HCT116 (cell line): ENCODE measurements around the gene CASP8AP2. TPM values are rescaled to one million over a fixed set of nuclear protein-coding genes. Genes with fewer than 3 reads are reported as not detected.

ENCODE experiments used
- ATAC-seq: fragments of 200-7000 bp; cut with Tn5 transposase; 2 replicates; pipeline ENCODE4 v1.9.1; 2020; ENCODE audit warnings: mild to moderate bottlenecking, moderate library complexity
- BruUV-seq: library from RNA; stranded (reverse); fragments of 400-500 nt; replicated peaks from 2 replicates; lab custom pipeline; 2021; lab: Mats Ljungman, UMichigan
- CTCF ChIA-PET: fragments of 300-600 bp; sonication (Branson Sonifier 250); formaldehyde crosslinking; loops from one replicate; lab custom pipeline; 2021; ENCODE audit warnings: antibody characterized with exemption; lab: Charles Lee
- POLR2A ChIA-PET: fragments of 300-600, 350-600 bp; sonication (Branson Sonifier 250); formaldehyde crosslinking; loops from one replicate; lab custom pipeline; 2021; ENCODE audit warnings: antibody characterized with exemption; lab: Charles Lee
- RAD21 ChIA-PET, 2 experiments: fragments of 300-600 bp; sonication (Branson Sonifier 250); formaldehyde crosslinking; loops; one replicate each; lab custom pipeline; 2023; ENCODE audit warnings: low total read pairs in 2 of 2; ENCODE audit not compliant: uncharacterized antibody in 2 of 2, unreplicated experiment in 2 of 2, low non-redundant PET in 1 of 2; lab: Charles Lee
- DNase-seq: peaks from one replicate; pipeline ENCODE4 v3.0.0-alpha.2; 2010; ENCODE audit warnings: low read depth, low spot score
- H2AFZ ChIP-seq: fragments of 200-600 bp; shearing (Covaris generic), sonication (generic); 2 replicates; pipeline ENCODE4 v1.6.1; 2017; ENCODE audit warnings: low read depth, mixed run types, mixed read lengths, antibody characterized with exemption, low read length; ENCODE audit not compliant: poor library complexity, severe bottlenecking
- H3K27ac ChIP-seq: 2 replicates; pipeline ENCODE4 v1.5.1; 2012; ENCODE audit warnings: low read depth, low read length
- H3K27me3 ChIP-seq: fragments of 200-600 bp; sonication (generic); 2 replicates; pipeline ENCODE4 v1.6.1; 2016; ENCODE audit warnings: mixed run types, low read length, mixed read lengths; ENCODE audit not compliant: insufficient read depth
- H3K36me3 ChIP-seq, 2 experiments: fragments of 200-500 bp in 1 of 2; fragments of 200-600 bp in 1 of 2; sonication (Bioruptor generic) in 1 of 2; sonication (generic) in 1 of 2; 2 replicates each; pipeline versions ENCODE4 v1.5.1 to v1.6.1; 2014 to 2016; ENCODE audit warnings: low read length in 2 of 2, inconsistent platforms in 1 of 2, mixed read lengths in 1 of 2, mixed run types in 1 of 2; ENCODE audit not compliant: insufficient read depth in 2 of 2, control insufficient read depth in 1 of 2
- H3K4me1 ChIP-seq, 2 experiments: fragments of 200-600 bp in 1 of 2; sonication (generic) in 1 of 2; 2 replicates each; pipeline versions ENCODE4 v1.5.1 to v1.6.1; 2012 to 2017; ENCODE audit warnings: low read length in 2 of 2, inconsistent platforms in 1 of 2, mild to moderate bottlenecking in 1 of 2, mixed read lengths in 1 of 2, mixed run types in 1 of 2, moderate library complexity in 1 of 2; ENCODE audit not compliant: insufficient read depth in 2 of 2, control insufficient read depth in 1 of 2
- H3K4me2 ChIP-seq: fragments of 200-600 bp; sonication (generic); 2 replicates; pipeline ENCODE4 v1.6.1; 2017; ENCODE audit warnings: mixed run types, low read length, mixed read lengths
- H3K4me3 ChIP-seq, 2 experiments: fragments of 200-600 bp in 1 of 2; sonication (generic) in 1 of 2; replicated peaks in 1 of 2; 2 replicates each; pipeline ENCODE4 v1.5.1; 2011 to 2016; ENCODE audit warnings: low read length in 2 of 2, control low read depth in 1 of 2, low read depth in 1 of 2, mild to moderate bottlenecking in 1 of 2, mixed read lengths in 1 of 2, mixed run types in 1 of 2
- H3K79me2 ChIP-seq: fragments of 200-600 bp; sonication (generic); 2 replicates; pipeline ENCODE4 v1.6.1; 2017; ENCODE audit warnings: mild to moderate bottlenecking, mixed run types, low read length, moderate library complexity, mixed read lengths; ENCODE audit not compliant: insufficient read depth
- H3K9ac ChIP-seq: fragments of 200-600 bp; sonication (generic); 2 replicates; pipeline ENCODE4 v1.6.1; 2016; ENCODE audit warnings: low read length, mixed read lengths
- H3K9me2 ChIP-seq: fragments of 200-600 bp; sonication (generic), shearing (Covaris generic); 2 replicates; pipeline ENCODE4 v1.6.1; 2017; ENCODE audit warnings: mixed run types, mild to moderate bottlenecking, moderate library complexity; ENCODE audit not compliant: insufficient read depth
- H3K9me3 ChIP-seq, 2 experiments: fragments of 200-500 bp in 1 of 2; fragments of 200-600 bp in 1 of 2; sonication (Bioruptor generic) in 1 of 2; sonication (generic) in 1 of 2; 2 replicates each; pipeline ENCODE4 v1.6.1; 2014 to 2017; ENCODE audit warnings: low read length in 2 of 2, mixed read lengths in 2 of 2, inconsistent platforms in 1 of 2, low read depth in 1 of 2, mild to moderate bottlenecking in 1 of 2, mixed run types in 1 of 2, moderate library complexity in 1 of 2; ENCODE audit not compliant: control insufficient read depth in 1 of 2, insufficient read depth in 1 of 2
- H4K20me1 ChIP-seq: fragments of 200-600 bp; sonication (generic), shearing (Covaris generic); 2 replicates; pipeline ENCODE4 v1.6.1; 2017; ENCODE audit warnings: mixed run types, mild to moderate bottlenecking, moderate library complexity; ENCODE audit not compliant: insufficient read depth
- CBX3 ChIP-seq: IDR thresholded peaks from 2 replicates; pipeline ENCODE4 v1.6.1; 2012; ENCODE audit warnings: low read depth
- EGR1 ChIP-seq: IDR thresholded peaks from 2 replicates; pipeline ENCODE4 v1.6.1; 2012; ENCODE audit warnings: low read depth
- EZH2phosphoT487 ChIP-seq: fragments of 200-600 bp; IDR thresholded peaks from 2 replicates; pipeline ENCODE4 v1.6.1; 2018; ENCODE audit warnings: antibody characterized with exemption, borderline replicate concordance
- MAX ChIP-seq: IDR thresholded peaks from 2 replicates; pipeline ENCODE4 v1.6.1; 2012
- POLR2A ChIP-seq: IDR thresholded peaks from 2 replicates; pipeline ENCODE4 v1.7.0; 2011; ENCODE audit warnings: borderline replicate concordance; ENCODE audit not compliant: insufficient read depth, insufficient read length; ENCODE audit errors: extremely low read depth
- REST ChIP-seq: IDR thresholded peaks from 2 replicates; pipeline ENCODE4 v1.6.1; 2012; ENCODE audit warnings: low read depth
- SIN3A ChIP-seq: IDR thresholded peaks from 2 replicates; pipeline ENCODE4 v1.6.1; 2012; ENCODE audit warnings: low read depth
- SRF ChIP-seq: IDR thresholded peaks from 2 replicates; pipeline ENCODE4 v1.6.1; 2012; ENCODE audit warnings: low read depth
- TCF7L2 ChIP-seq: IDR thresholded peaks from 2 replicates; pipeline ENCODE4 v1.7.0; 2011; ENCODE audit warnings: borderline replicate concordance, inconsistent platforms; ENCODE audit not compliant: insufficient read depth, insufficient read length; ENCODE audit errors: extremely low read depth
- YY1 ChIP-seq: IDR thresholded peaks from 2 replicates; pipeline ENCODE4 v1.6.1; 2011; ENCODE audit warnings: low read length, low read depth, moderate library complexity, mild to moderate bottlenecking; ENCODE audit not compliant: insufficient replicate concordance; ENCODE audit errors: extremely low read depth
- ZBTB33 ChIP-seq: IDR thresholded peaks from 2 replicates; pipeline ENCODE4 v1.6.1; 2011; ENCODE audit warnings: mild to moderate bottlenecking, low read length, moderate library complexity; ENCODE audit not compliant: insufficient replicate concordance; ENCODE audit errors: extremely low read depth
- ZFX ChIP-seq: fragments of 450-650 bp; IDR thresholded peaks from 2 replicates; pipeline ENCODE4 v1.6.1; 2017
- ZNF274 ChIP-seq: fragments of 200-500 bp; sonication (Bioruptor generic); IDR thresholded peaks from 2 replicates; pipeline ENCODE4 v1.6.1; 2014; ENCODE audit warnings: mild to moderate bottlenecking, low read depth, low read length, inconsistent platforms
- intact Hi-C: fragments of 100-400 bp; cut with micrococcal nuclease; formaldehyde crosslinking; loops from 2 replicates; pipeline ENCODE4 v1.10.0; 2022
- total RNA-seq: library from RNA; stranded (reverse); gene quantifications from one replicate; pipeline ENCODE4 v1.2.1, GENCODE V29; 2021; ENCODE audit not compliant: unreplicated experiment
- TF ChIP-seq, protein P1 (sequence below): IDR thresholded peaks from 2 replicates; pipeline ENCODE4 v1.6.1; 2012

CASP8AP2 gene
- total RNA-seq, 1 experiment from 2014 or later: 18.6 TPM

- TF ChIP-seq REST (no peak), CBX3 (no peak)
- TF ChIP-seq, all 23 proteins: peak for 0
Measured at GRCh38 chr6:89887452-89888137, 57.9 kb downstream of the CASP8AP2 start (continued).

GRCh38 chr6:89888138-89888514 lies 58.4 kb downstream of the CASP8AP2 start:
- Histone ChIP-seq H3K9me3 (no peaks in the 10 kb centered on the region), H3K27ac (no peak overlapping the region), H3K4me2 (no peak overlapping the region), H2AFZ (no peak overlapping the region), H3K4me3 (no peak overlapping the region), H3K9me2 (no peaks in the 10 kb centered on the region), H3K36me3 (no peaks in the 10 kb centered on the region), H3K4me1 (no peaks in the 10 kb centered on the region), H3K79me2 (no peaks in the 10 kb centered on the region), H4K20me1 (no peaks in the 10 kb centered on the region), H3K27me3 (no peaks in the 10 kb centered on the region), H3K9ac (no peak overlapping the region)
- no TSS peak for BruUV-seq
- RAD21 ChIA-PET: no interaction called here
- no peak for DNase-seq
- TF ChIP-seq SIN3A (no peak), MAX (no peak), ZFX (no peak), YY1 (no peak), EGR1 (no peak), REST (no peak), TCF7L2 (no peak), ZBTB33 (no peak), POLR2A (no peak), SRF (no peak), ZNF274 (no peak), EZH2phosphoT487 (no peak)
- TF ChIP-seq, protein P1, sequence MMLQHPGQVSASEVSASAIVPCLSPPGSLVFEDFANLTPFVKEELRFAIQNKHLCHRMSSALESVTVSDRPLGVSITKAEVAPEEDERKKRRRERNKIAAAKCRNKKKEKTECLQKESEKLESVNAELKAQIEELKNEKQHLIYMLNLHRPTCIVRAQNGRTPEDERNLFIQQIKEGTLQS: no peak
- POLR2A ChIA-PET: no interaction called here
- intact Hi-C loops: no loop called here
- CTCF ChIA-PET: no interaction called here
- no peak for ATAC-seq
